Globus pallidus (tissue), 1 donor: ENCODE results near the gene COL11A1.
"Not testable (repeated sequence)": the region's sequence is repeated elsewhere in the genome, so short reads cannot be mapped to it uniquely, and the experiment has no call there.

Experiments
- DNase-seq: peaks from one replicate; pipeline ENCODE4 v3.0.0-alpha.2; 2015; ENCODE audit warnings: low spot score

The COL11A1 gene

DNA sequence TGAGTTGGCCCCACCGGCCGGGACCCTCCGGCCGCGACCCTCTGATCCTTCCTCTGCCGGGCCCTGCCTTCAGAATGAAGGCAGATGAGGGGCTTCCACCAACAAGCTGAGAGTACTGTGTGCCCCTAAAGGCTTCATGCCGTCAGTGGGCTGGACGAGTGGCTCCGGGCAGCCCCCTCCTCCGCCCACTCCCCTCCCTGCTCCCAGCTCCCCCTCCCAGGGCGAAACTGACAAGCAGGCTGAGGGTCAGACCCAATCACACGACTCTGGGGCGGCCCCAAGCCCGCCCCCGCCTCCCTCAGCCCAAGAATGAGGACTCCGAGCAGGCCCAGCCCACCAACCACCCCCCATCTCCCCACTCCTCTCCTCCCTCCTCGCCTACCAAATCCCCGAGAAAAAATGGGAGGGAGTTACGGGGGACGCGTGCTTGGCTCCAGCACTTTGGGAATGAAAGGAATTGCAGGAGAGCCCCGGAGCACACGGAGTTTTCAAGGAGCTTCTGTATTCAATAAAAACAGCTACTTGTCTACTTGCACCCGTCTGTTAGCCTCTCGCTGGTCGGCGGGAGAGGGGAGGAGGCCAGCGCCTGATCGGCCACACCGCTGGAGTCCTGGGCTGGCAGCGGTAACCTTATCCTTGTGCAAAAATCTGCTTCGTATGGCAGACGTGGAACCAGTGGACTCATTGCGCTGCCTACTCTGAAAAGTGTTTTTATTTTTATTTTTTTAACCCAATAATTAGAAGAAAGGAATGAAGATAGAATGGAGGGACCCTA, at the start of gene COL11A1:
COL11A1 (minus strand) TSS at position 147 of the 775 bp plus-strand sequence. CDS start 344 bp downstream, outside the sequence.
- DNase-seq, result peak; percentile 49

DNA sequence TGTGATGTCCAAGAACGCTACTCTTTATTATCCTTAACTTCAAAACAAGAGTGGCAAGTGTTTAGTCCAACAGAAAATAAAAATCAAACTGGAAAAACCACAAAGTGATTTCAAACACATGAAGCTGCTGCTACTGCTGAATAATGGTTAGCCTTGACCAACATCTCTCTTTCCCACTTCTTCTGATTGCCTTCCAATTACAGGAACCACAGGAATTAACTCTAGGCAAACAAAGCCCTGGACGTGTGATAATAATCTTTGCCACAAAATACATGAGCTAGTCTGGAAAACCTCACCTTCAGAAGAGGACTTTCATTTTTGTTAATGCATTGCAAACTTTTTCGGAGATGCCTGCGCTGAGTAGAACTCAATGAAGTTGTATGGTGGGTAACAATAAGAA, 48.6 kb upstream of the COL11A1 start:
- no peak for DNase-seq

DNA sequence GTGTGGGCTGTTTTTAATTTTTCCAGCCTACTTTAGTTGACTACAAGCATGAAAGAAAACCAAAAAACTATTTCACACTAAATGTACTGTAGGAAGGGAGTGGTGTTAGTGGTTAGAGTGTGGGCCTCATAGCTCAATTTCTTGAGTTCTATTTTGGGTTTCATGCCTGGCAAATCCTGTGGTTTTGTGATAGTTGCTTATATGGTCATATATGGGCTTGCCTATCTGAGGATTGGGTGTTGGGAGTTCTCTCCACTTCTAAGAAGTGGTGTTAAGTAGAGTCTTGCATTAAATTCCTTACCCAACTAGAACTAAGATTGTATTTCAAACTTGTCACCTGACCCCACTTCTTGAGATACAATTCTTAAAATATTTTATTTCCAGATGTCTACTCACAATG, 37.8 kb upstream of the COL11A1 start:
- DNase-seq, result no peak

DNA sequence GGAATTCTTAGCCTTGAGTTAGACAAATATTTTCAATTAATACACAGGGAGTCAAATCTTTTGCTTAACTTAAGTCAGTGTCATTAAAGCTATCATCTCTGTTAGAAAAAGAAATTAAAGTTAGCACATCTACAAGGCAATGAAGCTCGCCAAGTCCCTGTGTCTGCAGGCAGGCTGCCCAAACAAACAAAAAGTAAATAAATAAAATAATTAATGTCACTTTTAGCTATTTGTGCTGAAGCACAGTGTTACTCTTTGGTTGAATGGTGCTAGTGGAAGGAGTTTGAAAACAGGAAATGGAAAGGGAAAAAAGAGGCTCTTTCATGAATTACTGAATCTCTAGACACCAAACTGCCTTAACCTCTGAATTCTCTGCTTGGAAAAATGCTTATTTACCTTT, 37.1 kb upstream of the COL11A1 start:
- no peak for DNase-seq

DNA sequence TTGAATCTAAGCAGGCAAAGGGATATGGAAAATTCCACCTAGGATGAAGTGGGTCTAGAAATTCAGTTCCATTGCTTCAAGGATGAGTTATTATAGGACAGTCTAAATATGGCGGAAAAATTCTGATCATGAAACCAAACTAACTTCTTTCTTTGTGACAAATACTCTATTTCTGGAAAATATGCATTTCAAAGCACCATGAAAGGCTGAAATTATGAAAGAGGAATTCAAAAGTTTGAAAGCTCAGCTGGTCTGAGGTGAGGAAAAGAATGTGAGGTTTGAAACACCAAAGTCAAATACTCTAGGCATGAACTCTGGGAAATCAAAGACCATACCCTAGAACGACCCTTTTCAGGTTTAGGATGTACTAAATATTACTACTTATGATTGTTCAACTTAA, 36.4 kb upstream of the COL11A1 start:
- no peak for DNase-seq

DNA sequence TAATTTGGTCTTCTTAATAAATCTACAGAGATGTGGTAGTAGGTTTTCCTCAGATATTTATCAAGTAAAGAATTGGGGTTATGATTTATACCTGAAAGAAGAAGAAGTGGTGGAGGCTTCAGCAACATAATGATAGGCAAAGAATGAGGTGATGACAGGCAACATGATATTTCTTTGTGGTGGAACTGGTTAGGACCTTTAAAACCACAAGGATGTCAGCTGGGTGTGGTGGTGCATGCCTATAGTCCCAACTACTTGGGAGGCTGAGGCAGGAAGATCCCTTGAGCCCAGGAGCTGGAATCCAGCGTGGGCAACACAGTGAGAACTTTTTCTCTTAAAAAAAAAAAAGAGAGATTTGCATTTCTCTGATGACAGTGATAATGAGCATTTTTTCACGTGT, 34.1 kb upstream of the COL11A1 start:
- no peak for DNase-seq

DNA sequence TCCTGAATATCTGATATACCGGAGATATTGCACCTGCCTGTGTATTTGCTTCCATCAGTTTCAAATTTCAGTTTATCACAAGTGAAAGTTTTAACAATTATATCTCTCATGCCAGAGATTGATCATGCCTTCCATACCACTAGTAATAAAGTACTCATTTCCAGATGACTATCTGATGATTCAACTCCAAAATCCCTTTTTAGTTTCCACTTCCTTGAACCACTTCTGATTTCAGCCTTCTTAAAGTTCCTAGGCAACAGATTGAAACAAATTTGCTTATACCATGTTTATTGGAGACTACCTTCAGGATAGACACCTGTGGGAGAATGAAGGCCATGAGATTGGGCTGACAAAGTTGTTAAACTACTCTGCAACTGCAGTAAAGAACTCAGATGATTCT, 21.5 kb upstream of the COL11A1 start:
- DNase-seq, result no peak

DNA sequence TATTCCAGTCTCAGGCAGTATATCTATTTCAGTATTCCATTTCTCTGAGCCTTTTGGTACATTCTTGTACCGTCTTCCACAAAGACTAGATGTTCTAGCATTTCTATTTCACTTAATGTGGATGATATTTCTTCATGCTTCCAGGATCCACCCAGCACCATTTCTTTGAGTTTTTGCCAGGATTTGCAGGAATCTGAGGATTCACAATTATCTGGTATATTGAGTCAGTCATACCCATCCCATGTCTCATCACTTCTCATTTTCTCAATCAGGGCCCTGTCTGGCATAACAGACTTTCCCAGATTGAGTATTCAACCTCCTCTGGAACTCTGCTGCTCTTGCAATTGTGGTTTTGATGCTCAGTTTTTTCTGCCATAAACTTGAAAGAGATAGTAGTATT, 20.9 kb upstream of the COL11A1 start:
- no peak for DNase-seq

DNA sequence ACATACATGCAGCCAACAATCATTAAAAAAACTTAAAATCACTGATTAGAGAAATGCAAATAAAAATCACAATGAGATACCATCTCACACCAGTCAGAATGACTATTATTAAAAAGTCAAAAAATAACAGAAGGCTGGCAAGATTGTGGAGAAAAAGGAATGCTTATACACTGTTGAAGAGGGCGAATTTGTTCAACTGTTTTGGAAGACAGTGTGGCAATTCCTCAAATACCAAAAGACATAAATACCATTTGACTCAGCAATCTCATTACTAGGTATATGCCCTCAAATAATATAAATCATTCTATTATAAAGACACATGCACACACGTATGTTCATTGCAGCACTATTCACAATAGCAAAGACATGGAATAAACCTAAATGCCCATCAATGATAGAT, 19.9 kb upstream of the COL11A1 start:
- DNase-seq, result not testable (repeated sequence)

DNA sequence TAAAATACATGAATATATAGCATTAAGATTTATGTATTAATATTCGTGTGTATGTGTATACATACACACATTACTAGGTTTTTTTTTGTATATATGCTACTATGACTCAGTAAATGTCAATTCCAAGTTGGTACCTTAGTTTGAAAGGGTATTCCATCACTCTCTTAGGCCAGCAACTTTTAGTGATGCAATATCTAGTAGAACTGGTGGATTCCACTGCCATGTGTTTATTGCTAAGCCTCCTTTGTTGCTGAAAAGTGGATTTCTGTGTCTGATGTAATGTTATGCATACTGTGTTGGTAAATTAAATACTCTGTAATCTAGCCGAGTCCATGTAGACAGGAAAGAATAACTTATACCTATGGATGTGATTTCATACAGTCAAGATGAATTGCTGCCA, 16.9 kb upstream of the COL11A1 start:
- DNase-seq, result no peak

DNA sequence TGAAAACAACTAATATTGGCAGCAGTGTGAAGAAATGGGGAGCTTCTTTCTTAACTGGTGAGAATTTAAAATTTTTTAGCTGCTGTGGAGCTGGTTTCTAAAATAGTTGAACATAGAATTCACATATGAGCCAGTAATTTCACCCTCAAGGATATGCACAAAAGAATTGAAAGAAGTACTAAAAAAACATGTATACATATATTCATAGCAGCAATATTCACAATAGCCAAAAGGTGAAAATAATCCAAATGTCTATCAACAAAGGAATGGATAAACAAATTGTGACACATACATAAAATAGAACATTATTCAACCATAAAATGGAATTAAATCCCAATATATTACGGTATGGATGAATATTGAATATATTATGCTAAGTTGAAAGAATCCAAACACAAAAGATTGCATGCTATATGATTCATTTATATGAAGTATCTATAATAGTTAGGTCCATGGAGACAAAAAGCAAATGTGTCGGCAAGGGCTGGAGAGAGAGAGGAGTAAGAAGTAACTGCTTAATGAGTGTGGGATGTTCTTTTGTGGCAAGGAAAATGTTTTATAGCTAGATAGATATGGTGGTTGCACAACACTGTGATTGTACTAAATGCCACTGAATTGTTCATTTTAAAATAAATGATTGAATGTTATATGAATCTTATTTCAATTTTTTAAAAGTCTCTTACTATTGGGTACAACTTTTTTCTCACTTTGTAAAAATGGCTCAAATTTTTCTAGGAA, 14.8 kb upstream of the COL11A1 start:
- DNase-seq, result no peak

DNA sequence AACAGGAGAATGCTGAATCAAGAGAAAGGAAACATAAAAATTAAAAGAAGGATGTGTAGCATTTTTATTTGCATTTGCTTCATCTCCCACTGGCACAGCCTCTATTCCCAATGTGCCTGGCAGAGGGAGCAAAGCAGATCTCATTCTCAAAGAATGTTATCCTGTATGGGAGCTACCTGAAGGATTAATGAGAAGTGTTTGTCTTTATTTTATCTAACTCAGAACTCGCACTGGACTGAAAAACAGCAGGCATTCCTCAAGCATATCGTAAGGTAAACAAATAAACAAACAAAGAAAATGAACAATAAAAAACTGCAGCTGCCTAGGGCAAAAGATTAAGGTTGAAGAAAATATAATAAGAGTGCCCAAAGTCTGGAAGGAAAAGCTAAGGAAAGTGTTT, 12.7 kb upstream of the COL11A1 start:
- no peak for DNase-seq

DNA sequence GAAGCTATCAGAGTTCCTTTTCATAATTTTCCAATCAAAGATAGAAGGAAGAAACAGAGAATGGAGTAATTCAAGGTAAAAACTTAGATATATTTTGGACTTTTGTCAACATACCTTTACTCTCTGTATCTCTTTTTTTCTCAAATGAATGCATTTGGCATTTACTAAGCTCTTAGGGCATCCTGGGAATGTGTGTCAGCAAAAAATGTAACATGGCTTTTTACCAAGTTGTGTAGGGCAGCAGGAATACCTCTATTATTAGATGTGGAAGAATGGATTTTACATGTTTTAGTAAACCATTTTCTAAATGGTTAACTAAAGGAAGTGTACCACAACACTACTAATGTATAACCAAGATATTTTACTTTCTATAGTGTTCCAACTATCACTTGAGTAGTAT, 4.2 kb upstream of the COL11A1 start:
- no peak for DNase-seq

DNA sequence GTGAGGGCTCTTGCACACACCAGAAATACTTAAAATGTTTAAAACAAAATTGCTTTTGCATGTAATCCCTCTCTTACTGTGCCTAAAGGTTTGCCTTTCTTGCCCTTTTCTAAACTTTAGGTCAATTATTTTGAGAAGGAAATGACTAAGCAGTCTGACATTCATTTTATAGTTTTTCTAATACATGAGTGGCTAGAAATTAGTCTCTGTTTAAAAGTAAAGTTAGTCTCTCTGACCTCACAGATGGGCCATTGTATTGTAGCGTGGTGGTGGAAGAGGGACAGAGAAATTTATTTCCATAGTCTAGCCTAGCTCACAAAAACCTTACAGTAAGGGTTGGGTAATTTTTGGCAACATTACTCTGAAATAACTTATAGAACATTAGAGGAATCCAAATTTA, 3.6 kb upstream of the COL11A1 start:
- DNase-seq, result no peak

DNA sequence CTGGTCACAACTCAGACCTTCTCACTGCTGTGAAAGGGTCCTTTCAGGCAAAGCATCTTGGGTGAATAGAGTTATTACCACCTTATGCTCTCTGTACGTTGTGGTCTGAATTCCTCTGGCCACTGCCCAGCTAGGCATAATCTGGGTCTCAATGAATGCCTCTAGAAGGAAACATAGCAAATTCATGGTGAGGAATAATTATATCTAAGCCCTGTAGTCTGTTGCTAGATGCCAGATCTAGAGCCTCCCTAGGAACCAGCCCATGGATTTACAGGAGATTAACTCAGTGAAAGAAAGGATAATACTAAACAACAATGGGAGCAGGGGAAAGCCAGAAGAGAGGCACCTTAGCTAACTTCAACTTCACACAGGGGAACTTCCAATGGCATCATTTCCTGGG, 2.4 kb upstream of the COL11A1 start:
- DNase-seq, result no peak

DNA sequence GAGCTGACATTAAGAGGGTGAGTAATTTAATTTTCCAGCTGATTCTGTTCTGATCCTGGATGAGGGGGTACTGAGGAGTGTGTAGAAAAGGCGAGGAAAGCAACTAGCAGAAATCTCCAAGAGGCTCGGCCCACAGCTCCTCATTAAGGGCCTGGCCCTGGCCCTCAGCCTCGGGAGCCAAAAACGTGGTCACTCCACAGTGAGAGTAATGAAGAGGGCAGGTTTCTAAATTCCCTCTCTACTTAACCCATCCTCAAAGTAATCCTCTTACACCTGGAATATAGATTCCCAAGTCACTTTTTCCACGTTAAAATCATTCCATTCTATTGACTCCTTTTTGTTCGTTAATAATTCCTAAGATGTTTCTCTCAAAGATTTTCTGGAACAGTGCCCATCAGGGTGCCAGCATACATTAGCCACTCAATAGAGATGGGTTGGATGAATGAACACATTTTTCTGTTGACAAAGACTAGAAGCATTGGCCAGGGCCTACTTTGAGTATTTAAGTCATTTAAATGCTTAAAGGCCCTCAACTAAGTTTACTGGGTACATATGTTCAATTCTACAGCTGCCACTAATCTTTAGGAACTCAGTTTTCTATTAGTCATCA, 1.1 kb upstream of the COL11A1 start:
- peak; percentile 11 for DNase-seq

DNA sequence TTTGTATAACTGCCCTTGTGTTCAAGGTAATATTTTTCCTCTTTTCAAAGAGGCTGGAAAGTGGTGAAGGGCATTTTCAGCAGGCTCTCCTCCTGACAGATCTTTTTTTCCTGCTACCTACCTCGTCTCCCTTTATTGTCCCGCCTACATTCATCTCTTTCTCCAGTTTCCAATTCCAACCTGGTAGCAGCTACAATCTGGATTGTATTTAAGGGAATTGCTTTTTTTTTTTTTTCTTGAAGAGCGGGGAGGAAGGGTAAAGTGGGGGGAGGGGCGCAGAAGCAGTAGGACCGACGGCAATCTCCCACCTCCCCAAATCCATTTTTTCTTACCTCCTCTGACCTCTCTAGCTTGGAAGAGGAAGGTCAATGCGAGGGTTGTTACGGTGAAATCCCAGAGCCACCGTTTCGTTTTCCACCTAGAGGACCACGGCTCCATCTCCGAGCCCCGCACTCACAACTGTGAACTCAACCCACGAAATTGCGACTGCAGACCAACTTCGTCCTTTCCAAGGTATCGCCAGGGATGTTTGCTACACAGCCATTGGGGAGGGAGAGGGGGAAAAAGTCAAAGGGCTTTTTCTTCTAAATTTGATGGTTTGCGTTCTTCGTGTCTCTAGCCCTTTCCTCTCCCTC, 464 bp downstream of the COL11A1 start:
- DNase-seq, result peak; percentile 2

DNA sequence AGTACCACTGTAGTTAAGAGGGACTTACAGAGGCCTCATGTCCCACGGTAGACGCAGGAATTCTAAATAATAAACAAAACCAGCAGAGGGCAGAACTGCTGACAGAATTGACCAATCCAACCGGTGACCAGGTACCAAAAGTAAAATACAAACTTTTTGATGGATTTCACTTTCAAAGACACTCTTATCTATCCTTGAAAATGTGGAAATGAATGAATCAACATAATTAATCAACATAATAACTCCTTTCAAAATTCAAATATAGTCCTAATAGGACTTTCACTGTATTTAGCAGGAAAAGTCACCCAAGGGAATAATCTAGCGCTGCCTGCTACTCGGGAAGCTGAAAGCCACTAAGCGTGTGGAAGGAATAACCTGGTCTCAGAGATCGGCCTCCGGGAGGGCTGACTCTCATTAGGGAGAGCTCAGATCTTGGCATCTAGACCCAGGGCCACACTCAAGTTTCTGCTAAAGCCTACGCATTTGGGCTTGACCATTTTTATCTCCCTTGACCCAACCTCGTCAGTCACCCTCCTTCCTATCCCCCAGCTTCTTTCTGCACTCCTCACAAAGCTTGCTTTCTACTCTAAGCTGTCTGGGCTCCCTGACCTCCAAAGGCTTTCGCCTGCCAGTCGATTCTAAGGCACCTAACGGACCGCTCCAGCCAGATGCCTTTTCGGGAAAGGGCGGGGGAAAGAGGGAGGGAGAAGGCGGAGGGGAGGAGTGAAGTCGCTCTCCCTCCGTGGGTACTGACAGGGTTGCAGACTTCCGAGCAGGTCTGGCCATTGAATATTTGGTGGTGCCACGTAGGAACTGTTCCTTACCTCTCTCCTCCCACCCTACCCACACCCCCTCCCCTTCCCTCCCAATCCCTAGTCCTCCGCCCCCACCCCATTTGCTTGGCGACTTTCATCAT, 1.6 kb downstream of the COL11A1 start:
- peak; percentile 60 for DNase-seq

DNA sequence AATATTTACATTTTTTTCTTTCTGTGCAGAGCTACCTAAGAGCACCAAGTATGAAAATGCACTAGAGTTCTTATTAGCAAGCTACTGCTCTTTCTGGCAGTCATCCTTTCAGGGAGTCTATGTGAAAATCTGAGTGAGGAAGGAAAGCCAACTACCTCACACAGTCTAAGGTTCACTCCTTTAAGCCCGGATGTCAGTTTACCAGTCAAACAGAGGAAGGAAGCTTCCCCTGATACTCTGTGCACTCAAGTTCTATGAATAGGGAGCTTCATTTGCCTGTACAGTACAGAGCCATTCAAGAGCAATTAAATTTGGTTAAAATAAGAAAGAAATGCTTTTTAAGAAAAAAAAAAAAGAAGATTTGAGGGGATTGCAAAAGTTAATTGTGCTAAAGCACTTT, 6.9 kb downstream of the COL11A1 start:
- no peak for DNase-seq

DNA sequence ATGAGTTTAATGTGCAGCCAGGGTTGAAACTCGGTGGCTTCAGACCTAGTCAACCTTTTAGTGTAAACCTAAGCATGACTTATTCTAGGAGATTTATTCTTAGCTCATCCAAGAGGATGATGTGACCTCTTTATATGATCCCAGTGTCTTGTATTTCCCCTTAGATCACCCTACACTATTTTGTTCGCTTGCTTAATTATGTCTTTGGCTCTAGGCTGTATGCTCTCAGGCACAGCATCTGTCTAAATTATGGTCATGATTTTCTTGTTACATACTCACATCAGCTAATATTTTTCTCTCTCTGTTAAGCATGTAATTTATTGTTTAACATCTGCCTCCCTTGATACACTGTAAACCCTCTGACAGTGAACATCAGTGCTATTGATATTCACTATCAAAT, 19.1 kb downstream of the COL11A1 start:
- DNase-seq, result no peak

DNA sequence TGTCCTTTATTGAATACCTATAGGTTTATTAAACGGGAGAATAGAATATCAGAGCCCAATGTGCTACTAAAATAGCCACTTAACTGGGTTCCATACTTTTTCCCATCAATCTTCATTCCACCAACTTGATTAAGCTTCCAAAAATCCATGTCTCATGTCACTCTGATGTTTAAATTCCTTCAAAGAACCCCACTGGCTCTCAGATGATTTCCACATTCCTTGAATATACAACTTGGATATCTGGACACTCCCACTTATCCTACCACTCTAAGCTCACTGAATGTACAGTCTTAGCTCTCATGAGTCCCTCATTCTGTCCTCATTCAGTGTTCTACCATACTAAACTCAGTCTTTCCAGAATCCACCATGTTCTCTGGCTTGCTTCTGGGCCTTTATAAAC, 21.1 kb downstream of the COL11A1 start:
- no peak for DNase-seq

DNA sequence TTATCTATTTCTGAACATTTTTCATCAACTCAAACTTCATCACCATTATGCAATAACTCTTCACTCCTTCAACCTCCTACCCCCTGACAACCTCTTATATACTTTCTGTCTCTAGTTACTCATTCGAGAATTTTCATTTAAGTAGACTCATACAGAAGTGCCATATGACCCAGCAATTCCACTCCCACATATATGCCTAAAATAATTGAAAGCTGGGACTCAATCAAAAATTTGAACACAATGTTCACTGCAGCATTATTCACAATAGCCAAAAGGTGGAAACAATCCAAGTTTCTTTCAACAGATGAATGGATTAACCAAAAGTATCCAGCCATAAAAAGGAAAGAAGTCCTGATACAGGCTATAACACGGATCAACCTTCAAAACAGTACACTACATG, 24.1 kb downstream of the COL11A1 start:
- DNase-seq, result no peak
